GM23338 (cell line): ENCODE measurements around the gene KDM4C. TPM values are rescaled to one million over a fixed set of nuclear protein-coding genes. Genes with fewer than 3 reads are reported as not detected.

Experiments used
- ATAC-seq: fragments of 200-7000 bp; cut with Tn5 transposase; 3 replicates; pipeline ENCODE4 v1.9.1; 2020
- DNase-seq: peaks from one replicate; pipeline ENCODE4 v3.0.0-alpha.2; 2015; ENCODE audit warnings: low spot score
- H2AFZ ChIP-seq: fragments of 200-600 bp; sonication (generic); 2 replicates; pipeline ENCODE4 v1.8.0; 2016; ENCODE audit warnings: antibody characterized with exemption, mild to moderate bottlenecking, moderate library complexity
- H3F3A ChIP-seq: fragments of 200-600 bp; sonication (generic); replicated peaks from 2 replicates; pipeline ENCODE4 v1.8.0; 2017; ENCODE audit warnings: antibody characterized with exemption, mixed run types, low read depth
- H3K27ac ChIP-seq: fragments of 200-600 bp; sonication (generic); 2 replicates; pipeline ENCODE4 v1.6.1; 2016; ENCODE audit warnings: low read depth
- H3K27me3 ChIP-seq: fragments of 200-600 bp; sonication (generic); 2 replicates; pipeline ENCODE4 v1.8.0; 2016; ENCODE audit warnings: mild to moderate bottlenecking, mixed run types, moderate library complexity; ENCODE audit not compliant: insufficient read depth
- H3K36me3 ChIP-seq: fragments of 200-600 bp; sonication (generic); 2 replicates; pipeline ENCODE4 v1.8.0; 2016; ENCODE audit warnings: mild to moderate bottlenecking; ENCODE audit not compliant: insufficient read depth
- H3K4me1 ChIP-seq: fragments of 200-600 bp; sonication (generic); 2 replicates; pipeline ENCODE4 v1.8.0; 2016; ENCODE audit warnings: mild to moderate bottlenecking, moderate library complexity; ENCODE audit not compliant: insufficient read depth
- H3K4me2 ChIP-seq: fragments of 200-600 bp; sonication (generic); 2 replicates; pipeline ENCODE4 v1.7.1; 2017; ENCODE audit warnings: mixed run types
- H3K4me3 ChIP-seq: fragments of 200-600 bp; sonication (generic); 2 replicates; pipeline ENCODE4 v1.6.1; 2016; ENCODE audit warnings: mixed run types
- H3K79me2 ChIP-seq: fragments of 200-600 bp; sonication (generic); replicated peaks from 2 replicates; pipeline ENCODE4 v1.8.0; 2017; ENCODE audit warnings: mild to moderate bottlenecking; ENCODE audit not compliant: insufficient read depth
- H3K9me2 ChIP-seq: fragments of 200-600 bp; sonication (generic); 2 replicates; pipeline ENCODE4 v1.8.0; 2017; ENCODE audit not compliant: insufficient read depth
- H4K20me1 ChIP-seq: fragments of 200-600 bp; sonication (generic); replicated peaks from 2 replicates; pipeline ENCODE4 v1.8.0; 2017; ENCODE audit warnings: mild to moderate bottlenecking; ENCODE audit not compliant: insufficient read depth
- H3K27ac Mint-ChIP-seq: 2 replicates; pipeline ENCODE4 v1.8.0; 2020; ENCODE audit warnings: inconsistent platforms, mild to moderate bottlenecking, moderate library complexity, mixed read lengths
- H3K27me3 Mint-ChIP-seq: 3 replicates; pipeline ENCODE4 v1.8.0; 2022; ENCODE audit warnings: low read depth, mild to moderate bottlenecking, moderate library complexity, mixed read lengths, inconsistent platforms; ENCODE audit not compliant: insufficient read depth, poor library complexity
- H3K36me3 Mint-ChIP-seq: 3 replicates; pipeline ENCODE4 v1.8.0; 2021; ENCODE audit warnings: low read depth, mild to moderate bottlenecking, inconsistent platforms, moderate library complexity, mixed read lengths
- H3K4me1 Mint-ChIP-seq: 3 replicates; pipeline ENCODE4 v1.8.0; 2020; ENCODE audit warnings: mild to moderate bottlenecking, inconsistent platforms, mixed read lengths
- H3K4me3 Mint-ChIP-seq: 3 replicates; pipeline ENCODE4 v1.8.0; 2021; ENCODE audit warnings: moderate library complexity, mild to moderate bottlenecking, inconsistent platforms, mixed read lengths
- H3K9me3 Mint-ChIP-seq: 3 replicates; pipeline ENCODE4 v1.8.0; 2020; ENCODE audit warnings: moderate library complexity, mild to moderate bottlenecking, inconsistent platforms, mixed read lengths
- CREB1 ChIP-seq: fragments of 250-450 bp; sonication (Bioruptor Pico); IDR thresholded peaks from 2 replicates; pipeline ENCODE4 v1.5.0; 2020; ENCODE audit warnings: low read depth, mild to moderate bottlenecking, moderate library complexity
- EZH2 ChIP-seq: fragments of 200-600 bp; sonication (generic); IDR thresholded peaks from one replicate; pipeline ENCODE4 v1.8.0; 2017; ENCODE audit warnings: antibody characterized with exemption, mild to moderate bottlenecking, low read depth; ENCODE audit not compliant: unreplicated experiment
- EZH2phosphoT487 ChIP-seq: fragments of 200-600 bp; sonication (generic); IDR thresholded peaks from one replicate; pipeline ENCODE4 v1.8.1; 2018; ENCODE audit warnings: antibody characterized with exemption; ENCODE audit not compliant: unreplicated experiment
- POLR2AphosphoS5 ChIP-seq: IDR thresholded peaks from 2 replicates; pipeline ENCODE4 v1.6.1; 2016; ENCODE audit warnings: antibody characterized with exemption, low read depth
- STAT1 ChIP-seq: IDR thresholded peaks from one replicate; pipeline ENCODE4 v1.6.1; 2016; ENCODE audit warnings: antibody characterized with exemption; ENCODE audit not compliant: unreplicated experiment
- ZNF114 ChIP-seq: fragments of 250-450 bp; sonication (Bioruptor Pico); IDR thresholded peaks from 2 replicates; pipeline ENCODE4 v1.5.0; 2020; ENCODE audit warnings: mild to moderate bottlenecking, moderate library complexity
- ZNF331 ChIP-seq: fragments of 250-450 bp; sonication (Bioruptor Pico); IDR thresholded peaks from 2 replicates; pipeline ENCODE4 v1.5.0; 2020; ENCODE audit warnings: low read depth, mild to moderate bottlenecking, moderate library complexity
- polyA plus RNA-seq: library from polyadenylated mRNA; unstranded; fragments of >200 nt; fragmentation: Nextera tagmentation; extraction: Ambion mirVana; gene quantifications from 2 replicates; pipeline ENCODE4 v1.2.1, GENCODE V29; 2016
- total RNA-seq: library from RNA; depleted of rRNA; stranded (reverse); fragments of >200 nt; shearing (Covaris generic); gene quantifications from 2 replicates; pipeline ENCODE4 v1.2.3, GENCODE V29; 2014
- TF ChIP-seq, protein P1 (sequence below): fragments of 250-450 bp; sonication (Bioruptor Pico); IDR thresholded peaks from 2 replicates; pipeline ENCODE4 v1.5.0; 2020; ENCODE audit warnings: mild to moderate bottlenecking, moderate library complexity
- TF ChIP-seq, protein P2 (sequence below): IDR thresholded peaks from 2 replicates; pipeline ENCODE4 v1.6.1; 2016; ENCODE audit warnings: antibody characterized with exemption

Gene KDM4C
- total and polyA plus RNA-seq, 2 experiments from 2014 or later, result 12.0 to 43.8 TPM

DNA sequence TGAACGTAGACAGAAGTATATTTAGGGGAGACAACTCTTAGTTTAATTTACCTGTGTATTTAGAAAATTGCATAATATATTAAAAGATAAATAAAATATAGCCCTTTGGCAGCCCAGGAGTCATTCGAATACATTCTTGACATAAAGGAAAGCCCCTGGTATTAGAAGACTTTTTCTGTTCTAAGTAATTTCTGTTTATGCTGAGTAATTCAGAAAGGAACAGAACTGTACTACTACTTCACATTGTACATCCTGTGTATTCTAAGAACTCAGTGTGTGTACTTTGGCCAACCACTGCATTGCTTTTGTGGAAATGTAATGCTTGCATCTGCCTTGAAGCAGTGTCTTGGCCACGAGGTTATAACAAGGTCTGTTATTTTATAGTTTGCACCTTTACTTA lies 136.4 kb downstream of the KDM4C start (continued):
- TF ChIP-seq, protein P1, sequence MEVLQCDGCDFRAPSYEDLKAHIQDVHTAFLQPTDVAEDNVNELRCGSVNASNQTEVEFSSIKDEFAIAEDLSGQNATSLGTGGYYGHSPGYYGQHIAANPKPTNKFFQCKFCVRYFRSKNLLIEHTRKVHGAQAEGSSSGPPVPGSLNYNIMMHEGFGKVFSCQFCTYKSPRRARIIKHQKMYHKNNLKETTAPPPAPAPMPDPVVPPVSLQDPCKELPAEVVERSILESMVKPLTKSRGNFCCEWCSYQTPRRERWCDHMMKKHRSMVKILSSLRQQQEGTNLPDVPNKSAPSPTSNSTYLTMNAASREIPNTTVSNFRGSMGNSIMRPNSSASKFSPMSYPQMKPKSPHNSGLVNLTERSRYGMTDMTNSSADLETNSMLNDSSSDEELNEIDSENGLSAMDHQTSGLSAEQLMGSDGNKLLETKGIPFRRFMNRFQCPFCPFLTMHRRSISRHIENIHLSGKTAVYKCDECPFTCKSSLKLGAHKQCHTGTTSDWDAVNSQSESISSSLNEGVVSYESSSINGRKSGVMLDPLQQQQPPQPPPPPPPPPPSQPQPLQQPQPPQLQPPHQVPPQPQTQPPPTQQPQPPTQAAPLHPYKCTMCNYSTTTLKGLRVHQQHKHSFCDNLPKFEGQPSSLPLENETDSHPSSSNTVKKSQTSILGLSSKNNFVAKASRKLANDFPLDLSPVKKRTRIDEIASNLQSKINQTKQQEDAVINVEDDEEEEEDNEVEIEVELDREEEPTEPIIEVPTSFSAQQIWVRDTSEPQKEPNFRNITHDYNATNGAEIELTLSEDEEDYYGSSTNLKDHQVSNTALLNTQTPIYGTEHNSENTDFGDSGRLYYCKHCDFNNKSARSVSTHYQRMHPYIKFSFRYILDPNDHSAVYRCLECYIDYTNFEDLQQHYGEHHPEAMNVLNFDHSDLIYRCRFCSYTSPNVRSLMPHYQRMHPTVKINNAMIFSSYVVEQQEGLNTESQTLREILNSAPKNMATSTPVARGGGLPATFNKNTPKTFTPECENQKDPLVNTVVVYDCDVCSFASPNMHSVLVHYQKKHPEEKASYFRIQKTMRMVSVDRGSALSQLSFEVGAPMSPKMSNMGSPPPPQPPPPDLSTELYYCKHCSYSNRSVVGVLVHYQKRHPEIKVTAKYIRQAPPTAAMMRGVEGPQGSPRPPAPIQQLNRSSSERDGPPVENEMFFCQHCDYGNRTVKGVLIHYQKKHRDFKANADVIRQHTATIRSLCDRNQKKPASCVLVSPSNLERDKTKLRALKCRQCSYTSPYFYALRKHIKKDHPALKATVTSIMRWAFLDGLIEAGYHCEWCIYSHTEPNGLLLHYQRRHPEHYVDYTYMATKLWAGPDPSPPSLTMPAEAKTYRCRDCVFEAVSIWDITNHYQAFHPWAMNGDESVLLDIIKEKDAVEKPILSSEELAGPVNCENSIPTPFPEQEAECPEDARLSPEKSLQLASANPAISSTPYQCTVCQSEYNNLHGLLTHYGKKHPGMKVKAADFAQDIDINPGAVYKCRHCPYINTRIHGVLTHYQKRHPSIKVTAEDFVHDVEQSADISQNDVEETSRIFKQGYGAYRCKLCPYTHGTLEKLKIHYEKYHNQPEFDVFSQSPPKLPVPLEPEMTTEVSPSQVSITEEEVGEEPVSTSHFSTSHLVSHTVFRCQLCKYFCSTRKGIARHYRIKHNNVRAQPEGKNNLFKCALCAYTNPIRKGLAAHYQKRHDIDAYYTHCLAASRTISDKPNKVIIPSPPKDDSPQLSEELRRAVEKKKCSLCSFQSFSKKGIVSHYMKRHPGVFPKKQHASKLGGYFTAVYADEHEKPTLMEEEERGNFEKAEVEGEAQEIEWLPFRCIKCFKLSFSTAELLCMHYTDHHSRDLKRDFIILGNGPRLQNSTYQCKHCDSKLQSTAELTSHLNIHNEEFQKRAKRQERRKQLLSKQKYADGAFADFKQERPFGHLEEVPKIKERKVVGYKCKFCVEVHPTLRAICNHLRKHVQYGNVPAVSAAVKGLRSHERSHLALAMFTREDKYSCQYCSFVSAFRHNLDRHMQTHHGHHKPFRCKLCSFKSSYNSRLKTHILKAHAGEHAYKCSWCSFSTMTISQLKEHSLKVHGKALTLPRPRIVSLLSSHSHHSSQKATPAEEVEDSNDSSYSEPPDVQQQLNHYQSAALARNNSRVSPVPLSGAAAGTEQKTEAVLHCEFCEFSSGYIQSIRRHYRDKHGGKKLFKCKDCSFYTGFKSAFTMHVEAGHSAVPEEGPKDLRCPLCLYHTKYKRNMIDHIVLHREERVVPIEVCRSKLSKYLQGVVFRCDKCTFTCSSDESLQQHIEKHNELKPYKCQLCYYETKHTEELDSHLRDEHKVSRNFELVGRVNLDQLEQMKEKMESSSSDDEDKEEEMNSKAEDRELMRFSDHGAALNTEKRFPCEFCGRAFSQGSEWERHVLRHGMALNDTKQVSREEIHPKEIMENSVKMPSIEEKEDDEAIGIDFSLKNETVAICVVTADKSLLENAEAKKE (CRISPR knock-in tag), result no peak
- TF ChIP-seq CREB1 (no peak), EZH2 (no peak)
- TF ChIP-seq, protein P2, sequence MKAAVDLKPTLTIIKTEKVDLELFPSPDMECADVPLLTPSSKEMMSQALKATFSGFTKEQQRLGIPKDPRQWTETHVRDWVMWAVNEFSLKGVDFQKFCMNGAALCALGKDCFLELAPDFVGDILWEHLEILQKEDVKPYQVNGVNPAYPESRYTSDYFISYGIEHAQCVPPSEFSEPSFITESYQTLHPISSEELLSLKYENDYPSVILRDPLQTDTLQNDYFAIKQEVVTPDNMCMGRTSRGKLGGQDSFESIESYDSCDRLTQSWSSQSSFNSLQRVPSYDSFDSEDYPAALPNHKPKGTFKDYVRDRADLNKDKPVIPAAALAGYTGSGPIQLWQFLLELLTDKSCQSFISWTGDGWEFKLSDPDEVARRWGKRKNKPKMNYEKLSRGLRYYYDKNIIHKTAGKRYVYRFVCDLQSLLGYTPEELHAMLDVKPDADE, result no peak

DNA sequence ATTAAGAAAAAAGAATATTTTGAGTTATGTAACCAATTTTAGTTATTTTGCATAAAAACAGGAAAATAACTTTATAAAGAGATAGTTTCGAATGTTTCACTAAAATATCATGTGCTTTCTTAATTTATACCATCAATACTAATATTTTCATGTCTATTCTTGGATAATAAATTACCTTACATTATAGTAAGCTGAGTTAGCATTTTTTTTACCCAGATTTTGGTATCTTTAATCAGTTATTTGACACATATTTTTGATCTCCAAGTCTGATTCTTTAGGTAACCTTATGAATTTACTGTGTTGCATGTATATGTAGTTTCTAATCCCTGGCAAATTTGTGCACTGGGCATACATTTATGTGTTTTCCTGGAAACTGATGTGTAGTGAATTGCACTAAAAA lies 138.0 kb downstream of the KDM4C start:
- H4K20me1 ChIP-seq, result no peaks in the 10 kb centered on the region
- Mint-ChIP-seq H3K4me1 (peaks cover 6% of the 10 kb centered on the region; the same call in 2 of the 3 replicates), H3K36me3 (no peaks in the 10 kb centered on the region), H3K4me3 (no peak overlapping the region), H3K27me3 (peaks cover 2% of the 10 kb centered on the region), H3K27ac (no peak overlapping the region), H3K9me3 (no peaks in the 10 kb centered on the region)
- H2AFZ ChIP-seq, result no peak overlapping the region
- no peaks in the 10 kb centered on the region for H3K9me2 ChIP-seq
- H3K27ac ChIP-seq, result no peak overlapping the region
- no peaks in the 10 kb centered on the region for H3K79me2 ChIP-seq
- no peaks in the 10 kb centered on the region for H3K36me3 ChIP-seq
- ATAC-seq, result no peak
- DNase-seq, result no peak
- no peaks in the 10 kb centered on the region for H3K27me3 ChIP-seq
- no peaks in the 10 kb centered on the region for H3F3A ChIP-seq
- H3K4me2 ChIP-seq, result no peak overlapping the region
- no peak overlapping the region for H3K4me3 ChIP-seq
- H3K4me1 ChIP-seq, result no peaks in the 10 kb centered on the region
- no peak for TF ChIP-seq POLR2AphosphoS5
- TF ChIP-seq EZH2phosphoT487, result no peak
- TF ChIP-seq STAT1, result no peak
- TF ChIP-seq ZNF331 (CRISPR knock-in tag), result no peak
- TF ChIP-seq ZNF114, result no peak
- TF ChIP-seq EZH2, result no peak
- TF ChIP-seq, protein P1 (CRISPR knock-in tag), result no peak
